Measurements from ENCODE around the gene METTL24.

- TF ChIP-seq CTCF (IDR thresholded peaks at IDR 0.05; ENCODE audit: control extremely low read depth in 1 of 3, insufficient read depth in 1 of 3, low read depth in 1 of 3, low read length in 3 of 3) (no peak), POLR2A (IDR thresholded peaks at IDR 0.05; ENCODE audit: control extremely low read depth in 1 of 2, low read depth in 2 of 2, low read length in 2 of 2) (no peak), JUND (IDR thresholded peaks at IDR 0.05; ENCODE audit: low read length) (no peak), EZH2 (IDR thresholded peaks at IDR 0.05; ENCODE audit: low read depth, low read length, severe bottlenecking) (no peak), ATF2 (IDR thresholded peaks at IDR 0.05; ENCODE audit: low read length) (no peak), YY1 (IDR thresholded peaks at IDR 0.05; ENCODE audit: low read depth, low read length) (no peak), POLR2AphosphoS5 (IDR thresholded peaks at IDR 0.05; ENCODE audit: low read depth, low read length) (no peak)
Observed at GRCh38 chr6:110337486-110337885, 20.7 kb downstream of the METTL24 start.
